AG09319 (cell line): ENCODE data around the gene HLA-DQB2.
"Not testable (repeated sequence)": the region's sequence is repeated elsewhere in the genome, so short reads cannot be mapped to it uniquely, and the experiment has no call there.

Source experiments
- DNase-seq: peaks from one replicate; pipeline ENCODE4 v3.0.0-alpha.2; 2010; ENCODE audit warnings: low read depth; ENCODE audit errors: extremely low read depth
- CTCF ChIP-seq: IDR thresholded peaks from 2 replicates; pipeline ENCODE4 v1.5.1; 2011; ENCODE audit warnings: low read depth, mild to moderate bottlenecking, inconsistent platforms, low read length, moderate library complexity

HLA-DQB2 gene

GRCh38 chr6:32796848-32797776 lies 33.8 kb upstream of the HLA-DQB2 start:
- TF ChIP-seq CTCF = peak; percentile 73
- DNase-seq = no peak

- no peak for TF ChIP-seq CTCF
Observed at GRCh38 chr6:32794510-32794909, 31.2 kb upstream of the HLA-DQB2 start.

GRCh38 chr6:32792901-32793435 lies 29.6 kb upstream of the HLA-DQB2 start:
- TF ChIP-seq CTCF = no peak
- DNase-seq = no peak

More at GRCh38 chr6:32794510-32794909, 31.2 kb upstream of the HLA-DQB2 start:
- no peak for DNase-seq

DNA sequence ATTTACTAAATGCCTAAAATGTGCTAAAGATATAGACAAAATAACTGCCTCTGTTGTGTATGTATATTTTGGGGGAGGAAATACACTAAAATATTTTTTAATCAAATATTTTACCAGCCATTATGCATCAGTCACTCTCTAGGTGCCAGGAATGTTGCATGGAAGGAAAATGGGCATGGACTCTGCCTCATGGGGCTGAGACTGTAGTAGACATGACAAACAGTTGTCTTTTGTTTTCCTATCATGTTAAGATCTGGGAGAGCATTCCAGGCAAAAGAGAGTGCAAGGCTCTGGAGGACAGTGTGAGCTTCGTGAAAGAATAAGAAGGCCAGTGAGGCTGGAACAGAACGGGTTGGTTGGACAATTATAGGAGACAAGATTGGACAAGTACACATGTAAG lies 27.0 kb upstream of the HLA-DQB2 start:
- TF ChIP-seq CTCF = no peak
- DNase-seq = no peak

- peak; percentile 57 for TF ChIP-seq CTCF
- DNase-seq = no peak
Observed at GRCh38 chr6:32785781-32786533, 22.6 kb upstream of the HLA-DQB2 start.

- not testable (repeated sequence) for DNase-seq
Observed at GRCh38 chr6:32782923-32783322, 19.6 kb upstream of the HLA-DQB2 start.

GRCh38 chr6:32779036-32779435 lies 15.7 kb upstream of the HLA-DQB2 start:
- TF ChIP-seq CTCF = no peak
- DNase-seq = no peak
